Progenitor cell of endocrine pancreas (in vitro differentiated cells): ENCODE results near the gene ITGA1. TPM values are rescaled to one million over a fixed set of nuclear protein-coding genes. Genes with fewer than 3 reads are reported as not detected.

Experiments
- DNase-seq: peaks from one replicate; pipeline ENCODE4 v3.0.0; 2021; ENCODE audit warnings: low spot score; ENCODE audit not compliant: unreplicated experiment
- H3K27ac Mint-ChIP-seq: 2 replicates; pipeline ENCODE4 v1.8.0; 2021; ENCODE audit warnings: mild to moderate bottlenecking, moderate library complexity, mixed read lengths
- H3K27me3 Mint-ChIP-seq: 2 replicates; pipeline ENCODE4 v1.8.0; 2021; ENCODE audit warnings: mixed read lengths
- H3K36me3 Mint-ChIP-seq: 2 replicates; pipeline ENCODE4 v1.8.0; 2022; ENCODE audit warnings: mixed read lengths; ENCODE audit not compliant: insufficient read depth
- H3K4me1 Mint-ChIP-seq: 2 replicates; pipeline ENCODE4 v1.8.0; 2021; ENCODE audit warnings: low read depth, mixed read lengths
- H3K4me3 Mint-ChIP-seq: 2 replicates; pipeline ENCODE4 v1.8.0; 2021; ENCODE audit warnings: low read depth, mild to moderate bottlenecking, moderate library complexity, mixed read lengths
- H3K9me3 Mint-ChIP-seq: 2 replicates; pipeline ENCODE4 v1.8.0; 2021; ENCODE audit warnings: low read depth, mixed read lengths
- CTCF ChIP-seq: fragments of 200-600 bp; sonication (generic); IDR thresholded peaks from one replicate; pipeline ENCODE4 v1.5.0; 2021; ENCODE audit warnings: antibody characterized with exemption, mild to moderate bottlenecking; ENCODE audit not compliant: unreplicated experiment
- total RNA-seq: library from RNA; stranded (reverse); gene quantifications from 2 replicates; pipeline ENCODE4 v1.2.1, GENCODE V29; 2021

Gene ITGA1
- total RNA-seq, 1 donor from 2014 or later, result 6.4 TPM

- H3K4me3 Mint-ChIP-seq, result no peak overlapping the region
- H3K27me3 Mint-ChIP-seq, result no peaks in the 10 kb centered on the region
- no peak overlapping the region for H3K27ac Mint-ChIP-seq
- H3K9me3 Mint-ChIP-seq, result no peaks in the 10 kb centered on the region
- no peaks in the 10 kb centered on the region for H3K36me3 Mint-ChIP-seq
- DNase-seq, result no peak
- TF ChIP-seq CTCF, result no peak
- peaks cover 37% of the 10 kb centered on the region for H3K4me1 Mint-ChIP-seq
Observed at GRCh38 chr5:52895572-52896413, 108.1 kb downstream of the ITGA1 start.

DNA sequence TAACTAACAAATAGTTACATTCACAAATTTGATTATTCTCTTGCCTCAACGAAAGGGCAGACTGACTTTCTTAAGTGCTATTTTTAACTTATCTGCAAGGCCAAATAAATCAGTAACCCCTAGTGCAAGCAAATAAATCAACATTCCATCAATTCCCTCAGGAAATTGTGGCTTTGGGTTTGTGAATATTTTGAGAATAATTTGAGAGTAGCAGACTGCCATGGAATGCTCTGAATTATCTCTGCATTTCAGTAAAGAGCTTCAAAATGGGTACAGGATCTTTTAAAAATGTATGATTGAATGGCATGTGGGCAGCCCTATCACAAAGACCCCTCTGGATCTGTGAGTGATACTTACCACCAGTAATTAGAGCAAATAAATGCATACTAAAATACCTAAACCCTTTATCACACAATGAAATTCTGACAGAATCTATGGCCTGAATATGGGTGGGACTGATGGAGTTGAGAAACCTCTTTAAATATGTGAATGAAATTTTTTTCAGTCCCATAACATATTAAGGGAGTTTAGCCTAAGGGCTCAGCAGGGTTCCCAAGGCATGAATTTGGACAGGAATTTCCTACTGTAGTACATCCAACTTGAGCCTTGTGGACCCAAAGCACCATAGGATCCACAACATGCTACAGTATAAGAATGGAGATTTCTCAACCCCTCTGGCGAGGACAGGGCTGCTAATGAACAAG, 109.0 kb downstream of the ITGA1 start:
- Mint-ChIP-seq H3K4me1 (peaks cover 37% of the 10 kb centered on the region), H3K27ac (no peak overlapping the region), H3K4me3 (no peak overlapping the region), H3K27me3 (no peaks in the 10 kb centered on the region), H3K9me3 (no peaks in the 10 kb centered on the region), H3K36me3 (no peaks in the 10 kb centered on the region)
- DNase-seq, result no peak
- no peak for TF ChIP-seq CTCF

- Mint-ChIP-seq H3K9me3 (no peaks in the 10 kb centered on the region), H3K36me3 (no peaks in the 10 kb centered on the region), H3K27ac (no peak overlapping the region), H3K4me3 (no peak overlapping the region), H3K4me1 (peaks cover 33% of the 10 kb centered on the region), H3K27me3 (no peaks in the 10 kb centered on the region)
- TF ChIP-seq CTCF, result no peak
- no peak for DNase-seq
Observed at GRCh38 chr5:52897238-52897614, 109.5 kb downstream of the ITGA1 start.

GRCh38 chr5:52898961-52899680, 111.4 kb downstream of the ITGA1 start:
- Mint-ChIP-seq H3K36me3 (no peaks in the 10 kb centered on the region), H3K9me3 (no peaks in the 10 kb centered on the region), H3K27me3 (no peaks in the 10 kb centered on the region), H3K4me1 (peaks cover 26% of the 10 kb centered on the region), H3K27ac (no peak overlapping the region), H3K4me3 (no peak overlapping the region)
- DNase-seq, result no peak
- TF ChIP-seq CTCF, result no peak

DNA sequence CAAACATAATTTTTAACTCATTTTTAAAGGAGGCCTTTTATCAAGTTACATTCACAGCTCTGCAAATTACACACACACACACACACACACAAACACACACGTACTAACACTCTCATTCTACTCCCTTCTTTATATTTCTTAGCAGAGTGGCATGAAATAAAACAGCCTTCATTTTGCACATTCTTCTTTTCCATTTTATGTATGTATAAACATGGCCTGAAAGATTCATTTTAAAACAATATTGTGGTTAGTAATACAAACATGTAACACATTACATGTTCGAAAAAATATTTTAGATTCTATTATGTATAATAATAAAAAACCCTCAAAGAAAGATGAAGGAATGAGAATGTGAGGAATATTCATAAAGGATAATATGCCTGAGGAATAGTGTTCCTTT, 115.4 kb downstream of the ITGA1 start:
- no peak for TF ChIP-seq CTCF
- H3K27me3 Mint-ChIP-seq, result no peaks in the 10 kb centered on the region
- peaks cover 3% of the 10 kb centered on the region for H3K4me1 Mint-ChIP-seq
- no peak for DNase-seq
- no peak overlapping the region for H3K4me3 Mint-ChIP-seq
- no peak overlapping the region for H3K27ac Mint-ChIP-seq
- no peaks in the 10 kb centered on the region for H3K9me3 Mint-ChIP-seq
- H3K36me3 Mint-ChIP-seq, result no peaks in the 10 kb centered on the region
